ENCODE measurements around the gene ADNP. TPM values are rescaled to one million over a fixed set of nuclear protein-coding genes. Genes with fewer than 3 reads are reported as not detected.

Gene ADNP
- total RNA-seq, 2 donors from 2014 or later: 23.7 to 34.3 TPM

- Histone ChIP-seq H3K27ac (no peak overlapping the region), H3K9me3 (no peaks in the 10 kb centered on the region), H3K4me3 (no peak overlapping the region), H3K4me1 (no peaks in the 10 kb centered on the region), H3K27me3 (no peaks in the 10 kb centered on the region), H3K36me3 (peaks cover 76% of the 10 kb centered on the region)
- no peak for TF ChIP-seq CTCF (IDR thresholded peaks at IDR 0.05)
- DNase-seq (ENCODE audit: low spot score): no peak
These were observed 17.0 kb upstream of the ADNP start for GRCh38 chr20:50948132-50948785.

GRCh38 chr20:50943069-50943468 is 11.8 kb upstream of the ADNP start:
- no peaks in the 10 kb centered on the region for H3K9me3 ChIP-seq
- no peak overlapping the region for H3K4me3 ChIP-seq
- TF ChIP-seq CTCF (IDR thresholded peaks at IDR 0.05): no peak
- H3K27ac ChIP-seq: no peak overlapping the region
- no peaks in the 10 kb centered on the region for H3K27me3 ChIP-seq
- no peak for DNase-seq (ENCODE audit: low spot score)
- H3K4me1 ChIP-seq: no peaks in the 10 kb centered on the region
- H3K36me3 ChIP-seq: peaks cover 96% of the 10 kb centered on the region

GRCh38 chr20:50933589-50933988 is 2.4 kb upstream of the ADNP start:
- no peak overlapping the region for H3K4me3 ChIP-seq
- TF ChIP-seq CTCF (IDR thresholded peaks at IDR 0.05): no peak
- no peak for DNase-seq (ENCODE audit: low spot score)
- no peak overlapping the region for H3K27ac ChIP-seq
- H3K9me3 ChIP-seq: no peaks in the 10 kb centered on the region
- peaks cover 38% of the 10 kb centered on the region for H3K36me3 ChIP-seq
- H3K27me3 ChIP-seq: no peaks in the 10 kb centered on the region
- peaks cover 0 to 22% of the 10 kb centered on the region in 2 donors for H3K4me1 ChIP-seq

- H3K27me3 ChIP-seq: no peaks in the 10 kb centered on the region
- no peak overlapping the region for H3K27ac ChIP-seq
- peaks cover 31% of the 10 kb centered on the region for H3K36me3 ChIP-seq
- no peak overlapping the region for H3K4me3 ChIP-seq
- no peaks in the 10 kb centered on the region for H3K9me3 ChIP-seq
- no peak for TF ChIP-seq CTCF (IDR thresholded peaks at IDR 0.05)
- DNase-seq (ENCODE audit: low spot score): no peak
- H3K4me1 ChIP-seq: peaks cover 0 to 29% of the 10 kb centered on the region in 2 donors
These were observed 1.5 kb upstream of the ADNP start for GRCh38 chr20:50932691-50933280.

GRCh38 chr20:50932016-50932485 is 814 bp upstream of the ADNP start:
- Histone ChIP-seq H3K27me3 (no peaks in the 10 kb centered on the region), H3K4me1 (peaks cover 0 to 35% of the 10 kb centered on the region in 2 donors), H3K9me3 (no peaks in the 10 kb centered on the region), H3K36me3 (peaks cover 28% of the 10 kb centered on the region), H3K27ac (peak overlapping the region; percentile 95 to 99), H3K4me3 (peak overlapping the region; percentile 70 to 83)
- DNase-seq (ENCODE audit: low spot score): no peak
- TF ChIP-seq CTCF (IDR thresholded peaks at IDR 0.05): no peak

Data from right atrium auricular region (tissue), 2 donors.